A549 (cell line): ENCODE measurements around the gene PISD. TPM values are rescaled to one million over a fixed set of nuclear protein-coding genes. Genes with fewer than 3 reads are reported as not detected.
A peak's percentile ranks its signal among the peaks of the same experiment; 100 is the strongest.
"Not testable (repeated sequence)": the region's sequence is repeated elsewhere in the genome, so short reads cannot be mapped to it uniquely, and the experiment has no call there.

Experiments
- ATAC-seq, 2 experiments: fragments of 200-7000 bp in 1 of 2; fragments of >200 bp in 1 of 2; cut with Nextera tagmentation in 1 of 2; cut with Tn5 transposase in 1 of 2; 3 replicates each; pipeline versions ENCODE4 v1.8.0 to v1.9.1; 2018 to 2020; ENCODE audit warnings: mild to moderate bottlenecking in 1 of 2, moderate library complexity in 1 of 2
- CTCF ChIA-PET: fragments of 300-600 bp; sonication (Branson Sonifier 250); formaldehyde crosslinking; extraction: SDS; loops from one replicate; lab custom pipeline; 2021; ENCODE audit warnings: antibody characterized with exemption, inconsistent platforms; lab: Yijun Ruan, JAX
- POLR2A ChIA-PET: fragments of 350-600 bp; formaldehyde crosslinking; extraction: SDS; loops from one replicate; lab custom pipeline; 2021; ENCODE audit warnings: antibody characterized with exemption, inconsistent platforms; lab: Yijun Ruan, JAX
- DNase-seq, 2 experiments: peaks; one replicate each; pipeline versions ENCODE4 v3.0.0 to v3.0.0-alpha.2; 2011 to 2016; ENCODE audit warnings: low read depth in 1 of 2, low spot score in 1 of 2
- FAIRE-seq: peaks from 2 replicates; lab custom pipeline; 2011; peaks lifted over from hg19 to GRCh38; lab: Jason Lieb, UNC
- H3K27ac ChIP-seq, 2 experiments: fragments of >200 bp; sonication (Bioruptor Twin); formaldehyde crosslinking; 3 replicates each; pipeline ENCODE4 v1.5.1; 2016 to 2017
- H3K4me1 ChIP-seq: fragments of >200 bp; sonication (Bioruptor Twin); formaldehyde crosslinking; 3 replicates; pipeline ENCODE4 v1.6.1; 2016
- H3K4me2 ChIP-seq: fragments of >200 bp; sonication (Bioruptor Twin); formaldehyde crosslinking; 3 replicates; pipeline ENCODE4 v1.6.1; 2016
- H3K4me3 ChIP-seq: fragments of >200 bp; sonication (Bioruptor Twin); formaldehyde crosslinking; 3 replicates; pipeline ENCODE4 v1.5.1; 2016
- H3K9me3 ChIP-seq: fragments of >200 bp; sonication (Bioruptor Twin); formaldehyde crosslinking; 3 replicates; pipeline ENCODE4 v1.6.1; 2016
- BCL3 ChIP-seq: fragments of >200 bp; sonication (Bioruptor Twin); formaldehyde crosslinking; IDR thresholded peaks from 3 replicates; pipeline ENCODE4 v1.6.1; 2016
- BHLHE40 ChIP-seq: IDR thresholded peaks from 2 replicates; pipeline ENCODE4 v1.6.1; 2012; ENCODE audit warnings: low read depth, low read length, inconsistent platforms
- CBX2 ChIP-seq: fragments of 200-600 bp; sonication (generic); IDR thresholded peaks from 2 replicates; pipeline ENCODE4 v1.6.1; 2016; ENCODE audit warnings: low read depth, mild to moderate bottlenecking, borderline replicate concordance
- CBX8 ChIP-seq: fragments of 200-600 bp; sonication (generic); IDR thresholded peaks from 2 replicates; pipeline ENCODE4 v1.6.1; 2016
- CEBPB ChIP-seq, 2 experiments: fragments of >200 bp in 1 of 2; sonication (Bioruptor Twin) in 1 of 2; formaldehyde crosslinking in 1 of 2; IDR thresholded peaks; 2 replicates each; pipeline ENCODE4 v1.6.1; 2012 to 2016
- CHD2 ChIP-seq: fragments of 150-350 bp; IDR thresholded peaks from 2 replicates; pipeline ENCODE4 v1.6.1; 2014; ENCODE audit warnings: low read length; ENCODE audit not compliant: partially characterized antibody
- E2F6 ChIP-seq: IDR thresholded peaks from 2 replicates; pipeline ENCODE4 v1.6.1; 2012; ENCODE audit warnings: low read depth, borderline replicate concordance
- EHF ChIP-seq: fragments of 250-450 bp; sonication (Bioruptor Pico); IDR thresholded peaks from 2 replicates; pipeline ENCODE4 v1.5.0; 2020; ENCODE audit warnings: mild to moderate bottlenecking
- EHMT2 ChIP-seq: fragments of 200-600 bp; sonication (generic); IDR thresholded peaks from 2 replicates; pipeline ENCODE4 v1.6.1; 2016; ENCODE audit warnings: antibody characterized with exemption, low read depth, mild to moderate bottlenecking, moderate library complexity
- EP300 ChIP-seq, 2 experiments: fragments of >200 bp; sonication (Bioruptor Twin); formaldehyde crosslinking; IDR thresholded peaks; 2 replicates in 1 of 2; 3 replicates in 1 of 2; pipeline ENCODE4 v1.6.1; 2016 to 2017
- FOSB ChIP-seq: fragments of 250-450 bp; sonication (Bioruptor Pico); IDR thresholded peaks from 2 replicates; pipeline ENCODE4 v1.5.0; 2020; ENCODE audit warnings: mild to moderate bottlenecking, moderate library complexity
- FOXS1 ChIP-seq: fragments of 250-450 bp; sonication (Bioruptor Pico); IDR thresholded peaks from 2 replicates; pipeline ENCODE4 v1.5.0; 2020; ENCODE audit warnings: mild to moderate bottlenecking, moderate library complexity
- HDAC2 ChIP-seq: fragments of 200-600 bp; sonication (generic); IDR thresholded peaks from 2 replicates; pipeline ENCODE4 v1.6.1; 2016
- HES2 ChIP-seq: fragments of >200 bp; sonication (Bioruptor Twin); formaldehyde crosslinking; IDR thresholded peaks from 2 replicates; pipeline ENCODE4 v1.6.1; 2016
- HEYL ChIP-seq: fragments of 250-450 bp; sonication (Bioruptor Pico); IDR thresholded peaks from 2 replicates; pipeline ENCODE4 v1.8.0; 2021; ENCODE audit warnings: mild to moderate bottlenecking, moderate library complexity
- KDM1A ChIP-seq: fragments of 200-600 bp; sonication (generic); IDR thresholded peaks from 2 replicates; pipeline ENCODE4 v1.6.1; 2016; ENCODE audit warnings: low read depth, mild to moderate bottlenecking
- MAFK ChIP-seq: fragments of 450-650 bp; IDR thresholded peaks from 2 replicates; pipeline ENCODE4 v1.6.1; 2014; ENCODE audit not compliant: partially characterized antibody
- MAX ChIP-seq: IDR thresholded peaks from 2 replicates; pipeline ENCODE4 v1.6.1; 2012
- NFE2L2 ChIP-seq: fragments of 150-350 bp; conservative IDR thresholded peaks from 2 replicates; pipeline ENCODE4 v1.6.1; 2014; ENCODE audit warnings: low read length
- NPAS2 ChIP-seq: fragments of 250-450 bp; sonication (Bioruptor Pico); IDR thresholded peaks from 2 replicates; pipeline ENCODE4 v1.8.0; 2022; ENCODE audit warnings: mild to moderate bottlenecking, moderate library complexity, borderline replicate concordance
- PHF8 ChIP-seq: fragments of 200-600 bp; sonication (generic); IDR thresholded peaks from 2 replicates; pipeline ENCODE4 v1.6.1; 2016; ENCODE audit warnings: low read depth, mild to moderate bottlenecking, antibody characterized with exemption, moderate library complexity, borderline replicate concordance
- RAD21 ChIP-seq, 2 experiments: fragments of >200 bp in 1 of 2; sonication (Bioruptor Twin) in 1 of 2; formaldehyde crosslinking in 1 of 2; IDR thresholded peaks in 1 of 2; conservative IDR thresholded peaks in 1 of 2; 2 replicates in 1 of 2; 3 replicates in 1 of 2; pipeline ENCODE4 v1.6.1; 2012 to 2018; ENCODE audit warnings: inconsistent platforms in 1 of 2
- RNF2 ChIP-seq: fragments of 200-600 bp; sonication (generic); IDR thresholded peaks from 2 replicates; pipeline ENCODE4 v1.6.1; 2016; ENCODE audit warnings: low read depth, mild to moderate bottlenecking, antibody characterized with exemption, moderate library complexity, borderline replicate concordance
- SMC3 ChIP-seq: fragments of >200 bp; sonication (Bioruptor Twin); formaldehyde crosslinking; IDR thresholded peaks from 3 replicates; pipeline ENCODE4 v1.6.1; 2018; ENCODE audit warnings: inconsistent platforms
- SREBF2 ChIP-seq: fragments of 450-650 bp; IDR thresholded peaks from 2 replicates; pipeline ENCODE4 v1.6.1; 2014; ENCODE audit warnings: mild to moderate bottlenecking, moderate library complexity
- ZC3H11A ChIP-seq: fragments of 450-650 bp; IDR thresholded peaks from 2 replicates; pipeline ENCODE4 v1.6.1; 2014; ENCODE audit warnings: antibody characterized with exemption, mild to moderate bottlenecking
- WGBS: methylation state at CpG from one replicate; pipeline ENCODE4 v1.1.6; 2017; ENCODE audit errors: missing lambda C conversion rate; 5-methylcytosine and 5-hydroxymethylcytosine counted together
- polyA plus RNA-seq, 4 experiments: library from polyadenylated mRNA; depleted of rRNA in 3 of 4; stranded (reverse); fragments of >200 nt; fragmentation: RNase III in 1 of 4; extraction: RNeasy Plus Mini Kit Qiagen cat#74134 plus additional on column Dnase treatment in 1 of 4; gene quantifications; 2 replicates in 3 of 4; 3 replicates in 1 of 4; pipeline ENCODE4 v1.2.3, GENCODE V29; 2011 to 2017

PISD gene
- polyA plus RNA-seq, 2 of the 4 experiments (the other 2 are of a cell fraction): 11.0 to 17.3 TPM

- H3K4me1 ChIP-seq: 0 out of 3 replicates have a peak, but pooled peaks cover 3% of the 10 kb centered on the region
- peak in 1 of 2 experiments; percentile 29; a peak in 1 of 6 replicates for ATAC-seq
- no peak overlapping the region for H3K4me2 ChIP-seq
- no peaks in the 10 kb centered on the region for H3K9me3 ChIP-seq
- CTCF ChIA-PET: no interaction called here
- H3K27ac ChIP-seq: no peak overlapping the region
- TF ChIP-seq CHD2 (no peak), PHF8 (no peak), MAFK (no peak), EP300 (IDR thresholded peaks at IDR 0.05) (no peak), CBX2 (no peak), EHMT2 (no peak), BCL3 (no peak), CEBPB (IDR thresholded peaks at IDR 0.05) (no peak), HEYL (CRISPR knock-in tag) (no peak), FOSB (no peak), KDM1A (no peak), BHLHE40 (no peak), RNF2 (no peak), SREBF2 (no peak), ZC3H11A (no peak)
- TF ChIP-seq, all 56 proteins: peak for 0
- WGBS: 58% methylated on average over 7 of the region's 11 CpGs
- DNase-seq (no peak), FAIRE-seq (no peak)
- H3K4me3 ChIP-seq: no peak overlapping the region
- POLR2A ChIA-PET: no interaction called here
Observed at GRCh38 chr22:31602259-31602952, 59.6 kb downstream of the PISD start.

- no peak overlapping the region for H3K27ac ChIP-seq
- H3K4me1 ChIP-seq: no peaks in the 10 kb centered on the region
- ChIA-PET POLR2A (no interaction called here), CTCF (no interaction called here)
- 87% methylated on average over 2 of the region's 2 CpGs for WGBS
- ATAC-seq (no peak), DNase-seq (no peak), FAIRE-seq (no peak)
- no peak overlapping the region for H3K4me2 ChIP-seq
- TF ChIP-seq BHLHE40 (no peak), BCL3 (no peak), NFE2L2 (no peak), CEBPB (IDR thresholded peaks at IDR 0.05) (no peak), CBX2 (no peak), RAD21 (conservative IDR thresholded peaks at IDR 0.05 in 1 of 2, IDR thresholded peaks at IDR 0.05 in 1 of 2) (no peak), NPAS2 (CRISPR knock-in tag) (no peak), EHF (CRISPR knock-in tag) (no peak), SREBF2 (no peak), SMC3 (no peak), E2F6 (no peak), HEYL (CRISPR knock-in tag) (no peak), MAX (no peak), HES2 (no peak), CBX8 (no peak), HDAC2 (no peak), PHF8 (no peak), FOXS1 (CRISPR knock-in tag) (no peak), ZC3H11A (no peak)
- H3K9me3 ChIP-seq: no peaks in the 10 kb centered on the region
- no peak overlapping the region for H3K4me3 ChIP-seq
Observed at GRCh38 chr22:31595271-31595670, 66.7 kb downstream of the PISD start.

- FAIRE-seq, POLR2A ChIA-PET, DNase-seq, H3K4me3 ChIP-seq, H3K27ac ChIP-seq, ATAC-seq, CTCF ChIA-PET, H3K4me1 ChIP-seq, H3K4me2 ChIP-seq, H3K9me3 ChIP-seq: not testable (repeated sequence)
- no CpG with 5 or more reads among the region's 2 CpGs for WGBS
Observed at GRCh38 chr22:31590161-31590560, 71.9 kb downstream of the PISD start.
